ENCODE measurements around the gene ARL13B.

GRCh38 chr3:93931597-93932229 lies 48.2 kb upstream of the ARL13B start:
- no peak for TF ChIP-seq REST (IDR thresholded peaks at IDR 0.05; ENCODE audit: low read depth)
- TF ChIP-seq ZBTB7A (IDR thresholded peaks at IDR 0.05; ENCODE audit: low read depth): no peak
- TF ChIP-seq CEBPB (IDR thresholded peaks at IDR 0.05): no peak
- TF ChIP-seq TEAD4 (IDR thresholded peaks at IDR 0.05): no peak
- no peak for TF ChIP-seq MAX (IDR thresholded peaks at IDR 0.05)
- TF ChIP-seq EP300 (IDR thresholded peaks at IDR 0.05; ENCODE audit: borderline replicate concordance): no peak
- no peak for TF ChIP-seq NFIC (IDR thresholded peaks at IDR 0.05)
- TF ChIP-seq CREB1 (IDR thresholded peaks at IDR 0.05; ENCODE audit: low read depth): no peak
- TF ChIP-seq YY1 (IDR thresholded peaks at IDR 0.05; ENCODE audit: low read depth): no peak
- no peak for TF ChIP-seq USF1 (IDR thresholded peaks at IDR 0.05)
- no peak for TF ChIP-seq TAF1 (IDR thresholded peaks at IDR 0.05; ENCODE audit: low read depth)

Measured in Ishikawa (cell line).